Endothelial cell (in vitro differentiated cells): Measurements from ENCODE around the gene TLCD3B. TPM values are rescaled to one million over a fixed set of nuclear protein-coding genes. Genes with fewer than 3 reads are reported as not detected.

Source experiments
- DNase-seq: peaks from one replicate; pipeline ENCODE4 v3.0.0; 2021; ENCODE audit warnings: low spot score
- H3K27ac Mint-ChIP-seq: one replicate; pipeline ENCODE4 v1.8.0; 2021; ENCODE audit warnings: mixed read lengths, inconsistent platforms; ENCODE audit not compliant: unreplicated experiment
- H3K27me3 Mint-ChIP-seq: one replicate; pipeline ENCODE4 v1.8.0; 2021; ENCODE audit warnings: mild to moderate bottlenecking, moderate library complexity, mixed read lengths, inconsistent platforms; ENCODE audit not compliant: unreplicated experiment
- H3K36me3 Mint-ChIP-seq: one replicate; pipeline ENCODE4 v1.8.0; 2021; ENCODE audit warnings: mild to moderate bottlenecking, low read depth, mixed read lengths, inconsistent platforms; ENCODE audit not compliant: unreplicated experiment
- H3K4me1 Mint-ChIP-seq: one replicate; pipeline ENCODE4 v1.8.0; 2021; ENCODE audit warnings: mild to moderate bottlenecking, mixed read lengths, inconsistent platforms; ENCODE audit not compliant: unreplicated experiment
- H3K4me3 Mint-ChIP-seq: one replicate; pipeline ENCODE4 v1.8.0; 2021; ENCODE audit warnings: mild to moderate bottlenecking, mixed read lengths, inconsistent platforms; ENCODE audit not compliant: unreplicated experiment
- H3K9me3 Mint-ChIP-seq: one replicate; pipeline ENCODE4 v1.8.0; 2021; ENCODE audit warnings: mixed read lengths, inconsistent platforms; ENCODE audit not compliant: unreplicated experiment
- total RNA-seq: library from RNA; stranded (reverse); fragmentation: NEBNext Ultra II Directional; extraction: Animal tissue kit (Norgen Biotek cat#: 25700); gene quantifications from one replicate; pipeline ENCODE4 v1.2.1, GENCODE V29; 2021; ENCODE audit not compliant: unreplicated experiment
- TF ChIP-seq, protein P1 (sequence below): fragments of 200-600 bp; sonication (generic); IDR thresholded peaks from one replicate; pipeline ENCODE4 v1.5.0; 2021; ENCODE audit warnings: antibody characterized with exemption; ENCODE audit not compliant: unreplicated experiment

TLCD3B gene
- total RNA-seq, 1 donor from 2014 or later, result 1.4 TPM

DNA sequence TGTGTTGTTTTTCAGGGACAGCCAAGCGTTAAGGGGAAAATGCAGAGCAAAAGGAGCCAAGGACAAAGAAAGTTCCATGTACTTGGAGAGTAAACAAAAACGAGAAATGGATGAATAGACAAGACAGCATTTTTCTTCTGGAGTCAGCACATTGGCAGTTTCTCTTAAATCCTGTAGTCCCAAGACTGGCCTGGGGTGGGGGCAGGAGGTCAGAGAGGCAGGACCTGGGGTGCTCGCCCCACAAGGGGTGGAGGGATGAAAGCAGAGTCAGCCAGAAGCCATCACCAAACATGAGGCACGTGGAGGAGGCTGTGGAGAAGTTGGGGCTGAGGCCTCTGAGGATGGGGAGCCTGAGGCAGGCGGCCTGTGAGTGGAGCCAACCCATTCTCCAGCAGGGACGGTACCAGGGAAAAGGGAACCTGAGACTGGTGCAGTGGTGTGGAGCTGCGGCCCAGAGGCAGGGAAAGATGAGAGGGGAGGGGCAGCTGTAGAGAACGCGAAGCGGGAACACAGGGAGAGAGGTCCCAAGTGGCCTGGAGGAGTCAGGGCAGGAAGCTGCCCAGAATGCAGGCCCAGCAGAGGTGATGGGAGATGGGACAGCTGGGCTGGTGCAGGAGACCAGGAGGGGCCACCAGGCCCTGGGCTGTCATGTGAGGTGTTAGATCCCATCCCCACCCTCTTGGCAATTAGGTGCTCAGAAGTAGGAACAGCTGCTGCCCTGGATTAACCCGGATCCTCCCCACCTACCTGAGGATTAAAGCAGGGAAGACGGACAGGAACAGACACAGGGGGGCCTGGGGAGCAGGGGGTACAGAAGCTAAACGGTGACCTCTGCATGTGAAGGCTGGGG is 3.3 kb downstream of the TLCD3B start:
- Mint-ChIP-seq H3K36me3 (peaks cover 3% of the 10 kb centered on the region), H3K4me3 (peak overlapping the region; percentile 16), H3K4me1 (peaks cover 11% of the 10 kb centered on the region), H3K9me3 (no peaks in the 10 kb centered on the region), H3K27ac (no peak overlapping the region), H3K27me3 (peaks cover 16% of the 10 kb centered on the region)
- TF ChIP-seq, protein P1, sequence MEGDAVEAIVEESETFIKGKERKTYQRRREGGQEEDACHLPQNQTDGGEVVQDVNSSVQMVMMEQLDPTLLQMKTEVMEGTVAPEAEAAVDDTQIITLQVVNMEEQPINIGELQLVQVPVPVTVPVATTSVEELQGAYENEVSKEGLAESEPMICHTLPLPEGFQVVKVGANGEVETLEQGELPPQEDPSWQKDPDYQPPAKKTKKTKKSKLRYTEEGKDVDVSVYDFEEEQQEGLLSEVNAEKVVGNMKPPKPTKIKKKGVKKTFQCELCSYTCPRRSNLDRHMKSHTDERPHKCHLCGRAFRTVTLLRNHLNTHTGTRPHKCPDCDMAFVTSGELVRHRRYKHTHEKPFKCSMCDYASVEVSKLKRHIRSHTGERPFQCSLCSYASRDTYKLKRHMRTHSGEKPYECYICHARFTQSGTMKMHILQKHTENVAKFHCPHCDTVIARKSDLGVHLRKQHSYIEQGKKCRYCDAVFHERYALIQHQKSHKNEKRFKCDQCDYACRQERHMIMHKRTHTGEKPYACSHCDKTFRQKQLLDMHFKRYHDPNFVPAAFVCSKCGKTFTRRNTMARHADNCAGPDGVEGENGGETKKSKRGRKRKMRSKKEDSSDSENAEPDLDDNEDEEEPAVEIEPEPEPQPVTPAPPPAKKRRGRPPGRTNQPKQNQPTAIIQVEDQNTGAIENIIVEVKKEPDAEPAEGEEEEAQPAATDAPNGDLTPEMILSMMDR, result no peak
- no peak for DNase-seq

DNA sequence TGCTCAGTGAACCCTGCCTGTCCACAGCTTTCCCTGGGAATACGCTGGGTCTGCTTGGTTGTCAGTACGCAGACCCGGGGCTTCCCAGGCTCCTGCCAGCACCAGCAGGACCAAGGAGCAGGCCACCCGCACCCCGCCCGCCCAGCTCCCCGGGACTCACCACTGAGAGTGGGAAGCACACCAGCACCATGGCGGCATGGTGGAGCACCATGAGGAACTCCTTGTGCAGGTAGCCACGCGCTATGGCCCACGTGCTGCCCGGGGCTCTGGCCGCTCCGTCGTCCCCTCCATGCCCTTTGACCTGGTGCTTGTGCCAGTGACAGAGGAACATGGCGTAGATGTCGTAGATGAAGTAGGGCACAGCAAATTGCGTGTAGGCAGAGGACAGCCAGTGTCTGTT is 4.6 kb downstream of the TLCD3B start:
- TF ChIP-seq, protein P1, result no peak
- Mint-ChIP-seq H3K36me3 (peaks cover 3% of the 10 kb centered on the region), H3K4me3 (peak overlapping the region; percentile 19), H3K27me3 (peaks cover 14% of the 10 kb centered on the region), H3K9me3 (no peaks in the 10 kb centered on the region), H3K4me1 (peaks cover 4% of the 10 kb centered on the region), H3K27ac (no peak overlapping the region)
- no peak for DNase-seq

DNA sequence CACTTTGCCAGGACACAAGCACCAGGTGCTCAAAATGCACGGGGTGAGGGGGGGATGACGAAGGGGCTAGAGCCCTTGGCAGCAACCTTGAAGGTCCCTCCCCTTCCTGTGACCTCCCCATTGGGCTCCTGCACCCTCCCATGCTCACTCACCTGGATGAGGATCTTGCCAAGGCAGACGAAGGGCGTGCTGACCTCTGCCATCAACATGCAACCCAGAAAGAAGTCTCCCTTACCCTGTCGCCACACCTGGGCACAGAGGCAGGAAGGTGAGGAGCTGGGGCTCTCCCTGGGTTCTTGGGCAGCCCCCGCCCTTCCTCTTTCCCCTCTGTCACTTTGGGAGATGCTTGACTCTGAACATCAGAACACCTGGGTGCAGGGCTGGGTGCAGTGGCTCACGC is 5.5 kb downstream of the TLCD3B start:
- Mint-ChIP-seq H3K4me3 (no peak overlapping the region), H3K27ac (no peak overlapping the region), H3K27me3 (peaks cover 14% of the 10 kb centered on the region), H3K4me1 (peaks cover 6% of the 10 kb centered on the region), H3K9me3 (no peaks in the 10 kb centered on the region), H3K36me3 (peaks cover 3% of the 10 kb centered on the region)
- TF ChIP-seq, protein P1, result no peak
- DNase-seq, result no peak

DNA sequence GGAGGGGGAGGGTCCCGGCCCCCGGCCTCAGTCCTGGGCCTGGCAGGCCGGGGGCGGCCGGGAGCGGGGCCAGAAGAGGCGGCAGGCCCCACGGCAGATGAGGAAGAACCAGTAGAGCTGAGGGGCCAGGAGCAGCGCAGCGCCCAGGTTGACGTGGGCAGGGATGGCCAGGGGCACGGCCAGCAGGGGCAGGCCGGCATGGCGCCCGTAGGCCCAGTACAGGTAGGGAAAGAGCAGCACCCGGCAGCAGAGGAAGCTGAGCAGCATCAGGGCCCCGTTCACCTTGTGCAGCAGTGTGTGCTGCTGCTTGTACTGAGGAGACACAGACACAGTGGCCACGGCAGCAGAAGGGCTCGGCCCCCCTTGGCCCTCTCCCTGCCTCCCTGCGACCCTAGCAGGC is 5.9 kb downstream of the TLCD3B start:
- H3K4me1 Mint-ChIP-seq, result peaks cover 6% of the 10 kb centered on the region
- no peaks in the 10 kb centered on the region for H3K9me3 Mint-ChIP-seq
- DNase-seq, result no peak
- peaks cover 3% of the 10 kb centered on the region for H3K36me3 Mint-ChIP-seq
- H3K27ac Mint-ChIP-seq, result no peak overlapping the region
- H3K4me3 Mint-ChIP-seq, result no peak overlapping the region
- TF ChIP-seq, protein P1, result no peak
- peaks cover 14% of the 10 kb centered on the region for H3K27me3 Mint-ChIP-seq

DNA sequence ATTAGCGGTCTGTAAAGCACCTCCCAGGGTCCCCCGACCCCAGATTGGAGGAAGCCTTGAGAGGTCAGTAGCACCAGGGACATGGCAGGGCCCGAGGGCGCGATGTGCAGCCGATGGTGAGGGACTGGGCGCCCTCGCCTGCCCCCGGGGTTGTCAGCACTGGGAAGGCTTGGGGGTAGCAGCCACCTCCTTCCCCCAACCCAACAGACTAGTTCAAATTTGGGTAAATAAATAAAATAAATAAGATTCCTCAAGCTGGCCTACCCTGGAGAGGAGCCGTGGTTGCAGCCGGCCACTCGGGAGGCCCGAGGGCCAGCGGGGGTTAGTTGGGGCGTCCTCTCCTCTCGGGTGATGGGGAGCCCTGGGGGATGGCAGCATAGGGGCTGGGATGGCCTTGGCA is 6.6 kb downstream of the TLCD3B start:
- H3K4me1 Mint-ChIP-seq, result peaks cover 3% of the 10 kb centered on the region
- peaks cover 11% of the 10 kb centered on the region for H3K27me3 Mint-ChIP-seq
- H3K9me3 Mint-ChIP-seq, result no peaks in the 10 kb centered on the region
- TF ChIP-seq, protein P1, result no peak
- H3K27ac Mint-ChIP-seq, result no peak overlapping the region
- no peak overlapping the region for H3K4me3 Mint-ChIP-seq
- DNase-seq, result no peak
- peaks cover 3% of the 10 kb centered on the region for H3K36me3 Mint-ChIP-seq
